H54 (cell line): ENCODE results near the gene PAOX.
"Not testable (repeated sequence)": the region's sequence is repeated elsewhere in the genome, so short reads cannot be mapped to it uniquely, and the experiment has no call there.

Experiments
- DNase-seq: peaks from one replicate; pipeline ENCODE4 v3.0.0; 2011; ENCODE audit warnings: low spot score, mixed read lengths; ENCODE audit not compliant: insufficient read length
- FAIRE-seq: peaks from 3 replicates; lab custom pipeline; 2011; peaks lifted over from hg19 to GRCh38; lab: Jason Lieb, UNC
- POLR2A ChIP-seq: IDR thresholded peaks from 2 replicates; pipeline ENCODE4 v1.6.1; 2011; ENCODE audit warnings: low read depth, mild to moderate bottlenecking, low read length

The PAOX gene

DNA sequence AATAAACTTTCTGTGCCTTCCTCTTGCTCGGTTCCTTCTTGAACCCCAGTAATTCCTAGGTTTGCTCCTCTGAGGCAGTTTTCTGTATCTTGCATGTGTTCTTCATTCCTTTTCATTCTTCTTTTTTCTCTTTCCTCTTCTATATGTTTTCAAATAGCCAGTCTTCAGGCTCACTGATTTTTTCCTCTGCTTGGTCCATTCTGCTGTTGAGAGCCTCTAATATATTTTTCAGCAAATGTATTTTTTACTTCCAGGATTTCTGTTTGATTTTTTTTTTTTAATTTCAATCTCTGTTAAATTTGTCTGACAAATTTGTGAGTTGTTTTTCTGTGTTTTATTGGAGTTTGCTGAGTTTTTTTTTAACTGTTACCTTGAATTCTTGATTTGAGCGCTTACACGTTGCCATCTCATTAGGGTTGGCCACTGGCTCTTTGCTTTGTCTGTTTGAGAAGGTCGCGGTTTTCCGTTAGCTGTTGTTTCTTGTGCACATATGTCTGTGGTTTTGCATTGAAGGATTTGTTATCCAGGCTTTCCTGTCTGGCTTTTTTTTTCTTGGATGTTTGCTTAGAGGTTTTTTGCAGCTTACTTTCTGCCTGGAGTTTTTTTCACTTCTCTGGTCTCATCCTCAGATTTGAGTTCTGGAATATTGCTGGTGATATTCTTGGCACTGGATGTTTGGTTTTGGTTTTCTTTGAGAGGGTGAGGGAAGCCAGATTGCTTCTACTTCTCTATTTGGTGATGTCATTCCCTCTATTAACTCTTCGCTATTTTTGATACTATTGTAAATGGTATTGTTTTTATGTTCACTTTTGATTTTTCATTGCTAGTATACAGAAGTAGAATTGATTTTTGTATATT is 32.7 kb downstream of the PAOX start:
- FAIRE-seq, result no peak
- TF ChIP-seq POLR2A, result no peak
- DNase-seq, result no peak

DNA sequence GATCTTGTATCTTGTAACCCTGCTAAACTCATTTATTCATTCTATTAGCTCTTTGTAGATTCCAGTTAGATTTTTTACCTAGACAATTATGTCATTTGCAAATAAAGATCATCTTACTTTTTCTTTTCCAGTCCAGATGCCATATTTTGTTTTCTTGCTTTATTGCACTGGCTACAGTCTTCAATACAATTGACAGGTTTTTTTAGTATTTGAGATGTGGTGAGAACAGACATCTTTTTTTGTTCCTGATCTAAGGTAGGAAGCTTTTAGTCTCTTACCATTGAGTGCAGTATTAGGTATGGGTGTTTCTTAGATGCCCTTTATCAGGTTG is 33.3 kb downstream of the PAOX start:
- FAIRE-seq (no peak), DNase-seq (no peak)
- TF ChIP-seq POLR2A, result no peak

DNA sequence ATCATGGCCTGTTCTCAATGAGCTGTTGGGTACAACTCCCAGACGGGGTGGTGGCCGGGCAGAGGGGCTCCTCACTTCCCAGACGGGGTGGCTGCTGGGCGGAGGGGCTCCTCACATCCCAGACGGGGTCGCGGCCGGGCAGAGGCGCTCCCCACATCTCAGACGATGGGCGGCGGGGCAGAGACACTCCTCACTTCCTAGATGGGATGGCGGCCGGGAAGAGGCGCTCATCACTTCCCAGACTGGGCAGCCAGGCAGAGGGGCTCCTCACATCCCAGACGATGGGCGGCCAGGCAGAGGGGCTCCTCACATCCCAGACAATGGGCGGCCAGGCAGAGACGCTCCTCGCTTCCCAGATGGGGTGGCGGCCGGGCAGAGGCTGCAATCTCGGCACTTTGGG is 35.3 kb downstream of the PAOX start:
- not testable (repeated sequence) for FAIRE-seq, DNase-seq

DNA sequence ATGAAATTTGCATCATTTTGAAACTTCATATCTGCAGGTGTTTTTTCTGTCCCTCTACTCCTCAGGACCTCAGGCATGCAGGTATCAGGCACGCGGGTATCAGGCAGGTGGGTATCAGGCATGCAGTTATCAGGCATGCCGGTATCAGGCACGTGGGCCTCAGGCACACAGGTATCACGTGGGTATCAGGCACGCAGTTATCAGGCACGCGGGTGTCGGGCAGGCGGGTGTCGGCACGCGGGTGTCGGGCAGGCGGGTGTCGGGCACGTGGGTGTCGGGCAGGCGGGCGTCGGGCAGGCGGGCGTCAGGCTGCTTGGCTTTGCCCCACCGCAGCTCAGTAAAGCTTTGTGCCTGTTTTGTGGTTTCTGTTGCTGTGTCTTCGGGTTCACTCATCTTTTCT is 36.7 kb downstream of the PAOX start:
- no peak for FAIRE-seq
- TF ChIP-seq POLR2A, result no peak

DNA sequence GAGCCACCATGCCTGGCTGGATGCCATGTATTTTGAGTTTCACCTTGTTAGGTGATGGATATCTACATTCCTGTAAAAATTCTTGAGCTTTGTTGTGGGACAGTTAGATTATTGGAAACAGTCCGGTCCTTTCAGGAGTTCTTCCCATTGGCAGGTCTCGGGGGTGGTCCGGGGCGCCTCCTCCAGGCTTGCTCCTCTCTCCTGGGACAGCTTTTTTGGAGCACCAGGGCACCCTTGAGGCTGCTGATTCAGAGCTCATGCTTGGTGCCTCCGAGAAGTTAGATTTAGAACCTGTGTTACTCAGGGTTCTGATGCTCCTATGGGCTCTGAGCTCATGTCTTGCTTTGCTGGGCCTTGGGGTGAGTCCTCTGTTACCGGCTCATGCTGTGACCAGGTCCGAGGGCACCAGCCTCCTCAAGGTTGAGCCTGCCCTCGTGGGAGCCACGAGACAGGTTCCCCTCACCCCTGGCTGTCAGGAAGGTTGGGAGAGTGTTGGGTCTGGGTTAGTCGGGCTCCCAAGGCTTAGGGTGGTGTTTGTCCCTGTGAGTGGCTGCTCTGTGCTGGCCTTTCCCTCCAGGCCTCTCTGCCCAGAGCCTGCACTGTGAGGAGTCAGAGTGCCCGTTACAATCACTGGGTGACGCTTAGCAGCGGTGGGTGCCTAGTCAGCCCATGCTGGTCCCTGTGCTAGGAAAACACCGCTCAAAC is 39.4 kb downstream of the PAOX start:
- no peak for FAIRE-seq
- DNase-seq, result no peak
- no peak for TF ChIP-seq POLR2A

More for the DNA sequence above, 36.7 kb downstream of the PAOX start:
- DNase-seq, result no peak

DNA sequence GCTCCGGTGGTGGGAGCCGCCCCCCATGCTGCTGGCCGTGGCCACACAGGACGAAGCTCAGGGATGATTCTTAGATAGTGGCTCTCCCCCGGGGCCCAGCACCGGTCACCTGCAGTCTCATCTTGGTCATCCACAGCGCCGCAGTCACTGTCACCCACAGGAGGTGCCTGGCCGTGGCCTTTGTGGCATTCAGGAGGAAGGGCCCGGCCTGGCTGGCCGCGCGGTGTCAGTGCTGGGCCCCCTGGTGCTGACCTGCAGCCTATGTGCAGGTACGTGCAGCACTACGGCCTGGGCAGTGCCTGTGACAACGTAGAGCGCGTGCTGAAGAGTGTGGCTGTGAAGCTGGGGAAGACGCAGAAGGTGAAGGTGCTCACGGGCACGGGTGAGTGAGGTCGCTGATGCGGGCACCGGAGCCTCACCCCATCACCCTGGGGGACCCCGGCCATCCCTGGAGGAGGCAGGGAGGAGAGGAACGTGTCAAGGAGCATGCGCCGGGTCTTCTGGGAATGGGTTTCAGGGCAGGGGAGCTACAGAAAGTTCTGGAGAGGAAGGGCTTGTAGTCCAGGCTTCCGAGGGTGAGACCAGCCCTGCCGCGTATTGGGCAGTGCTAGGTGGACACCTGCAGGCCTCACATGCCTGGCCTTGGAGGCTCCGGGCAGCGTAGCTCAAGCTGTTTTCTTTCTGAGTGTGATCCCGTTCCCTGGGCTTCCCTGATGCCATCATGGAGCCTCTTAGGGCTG is 40.3 kb downstream of the PAOX start:
- no peak for FAIRE-seq
- TF ChIP-seq POLR2A, result no peak
- no peak for DNase-seq

DNA sequence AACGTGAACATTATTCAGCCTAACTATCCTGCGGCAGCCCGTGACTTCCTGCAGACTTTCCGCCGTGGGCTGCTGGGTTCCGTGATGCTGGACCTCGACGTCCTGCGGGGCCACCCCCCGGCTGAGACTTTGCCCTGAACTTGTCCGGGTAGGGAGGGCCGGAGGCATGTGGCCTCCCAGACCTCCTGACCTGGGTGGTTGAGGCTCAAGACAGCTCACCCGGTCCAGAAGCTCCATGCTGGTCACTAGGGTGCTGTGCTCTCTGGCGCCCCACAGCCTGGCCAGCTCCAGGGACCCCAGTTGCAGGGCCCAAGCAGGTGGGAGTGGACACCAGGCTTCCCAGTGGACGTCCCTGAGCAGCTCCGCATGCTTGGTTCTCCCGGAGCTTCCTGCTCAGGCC is 41.0 kb downstream of the PAOX start:
- DNase-seq (no peak), FAIRE-seq (no peak)
- no peak for TF ChIP-seq POLR2A

DNA sequence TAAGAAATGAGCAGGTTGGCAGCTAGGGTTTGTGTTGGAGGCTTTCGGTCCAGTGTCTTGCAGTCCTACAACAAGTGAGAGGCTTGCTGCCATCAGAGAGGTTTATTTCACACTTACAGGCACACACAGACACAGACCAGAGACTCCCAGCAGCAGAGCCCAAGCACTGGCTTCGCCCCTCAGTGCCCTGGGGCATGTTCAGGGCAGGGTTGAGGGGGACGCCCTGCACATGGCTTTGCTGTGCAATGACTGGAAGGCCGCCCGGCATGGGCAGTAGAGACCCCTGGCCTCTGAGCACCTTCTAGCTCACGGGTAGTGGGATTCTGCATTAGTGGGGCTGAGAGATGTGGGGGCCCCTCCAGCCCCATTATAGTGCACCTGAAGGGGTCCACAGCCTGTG is 41.5 kb downstream of the PAOX start:
- DNase-seq (no peak), FAIRE-seq (no peak)
- TF ChIP-seq POLR2A, result no peak

DNA sequence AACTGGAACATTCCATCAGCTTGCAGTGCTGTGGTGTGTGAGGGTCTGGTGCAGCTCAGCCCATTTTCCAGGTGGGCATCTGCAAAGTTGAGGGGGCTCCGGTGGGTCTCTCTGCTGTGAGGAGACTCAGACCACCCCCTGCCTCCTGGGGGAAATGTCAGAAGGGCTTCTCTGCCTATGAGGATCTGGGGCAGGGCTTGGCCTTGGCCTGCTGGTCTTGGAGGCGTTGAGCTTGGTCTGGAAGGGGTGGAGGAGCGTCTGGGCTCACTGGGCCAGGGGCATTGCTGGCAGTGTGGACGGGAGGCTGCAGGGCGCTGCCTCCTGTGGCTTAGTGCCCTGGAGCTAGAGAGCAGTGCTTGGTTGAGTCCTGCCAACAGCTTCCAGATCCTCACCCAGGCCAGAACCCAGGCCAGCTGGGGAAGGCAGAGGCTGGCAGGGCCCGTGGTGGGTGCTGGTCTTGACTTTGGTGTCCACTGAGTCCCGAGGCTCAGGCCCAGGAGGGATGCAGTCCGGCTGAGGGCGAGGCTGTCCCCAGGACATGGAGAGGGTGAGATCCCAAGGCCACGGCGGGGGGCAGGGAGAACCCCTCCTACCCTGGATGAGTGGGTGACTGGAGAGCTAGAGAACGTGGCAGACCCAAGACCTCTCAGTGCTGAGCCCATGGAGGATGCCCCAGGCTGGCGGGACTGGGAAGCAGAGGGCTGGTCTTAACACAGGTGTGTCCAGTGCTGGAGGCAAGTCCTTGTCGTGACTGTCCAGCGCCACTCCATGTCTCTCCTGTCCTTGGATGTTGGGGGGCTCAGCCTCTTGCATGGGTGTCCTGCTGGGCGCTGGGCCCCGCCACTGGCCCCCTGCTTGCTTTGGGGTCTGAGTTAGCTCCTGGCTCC is 42.5 kb downstream of the PAOX start:
- no peak for TF ChIP-seq POLR2A
- DNase-seq (no peak), FAIRE-seq (no peak)

DNA sequence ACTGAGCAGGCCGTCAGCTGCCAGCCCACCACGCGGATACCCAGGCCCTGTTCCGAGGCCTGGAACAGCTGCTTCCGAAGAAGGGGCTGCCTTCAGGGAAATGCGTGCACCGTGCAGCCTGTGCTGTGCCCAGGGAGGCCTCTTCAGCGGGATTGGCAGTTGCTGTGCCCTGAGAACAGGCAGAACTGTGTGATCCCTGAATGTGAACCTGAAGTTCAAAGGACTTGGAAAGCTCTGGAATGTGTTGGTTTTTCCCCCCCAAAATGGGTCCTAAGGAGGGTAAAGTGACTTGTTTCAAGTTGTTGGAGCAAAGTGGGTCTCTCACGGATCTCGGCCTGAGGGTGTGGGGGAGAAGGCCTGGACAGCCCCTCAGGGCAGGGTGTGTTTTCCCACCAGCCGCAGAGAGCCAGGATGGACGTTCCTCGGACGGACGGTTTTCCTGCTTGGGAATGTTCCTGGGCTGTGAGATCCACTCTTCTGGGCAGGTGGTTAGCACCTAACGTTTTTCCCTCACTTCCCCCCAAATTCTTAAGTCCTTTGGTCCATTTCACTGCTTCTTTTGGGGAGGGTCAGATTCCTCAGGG is 43.3 kb downstream of the PAOX start:
- TF ChIP-seq POLR2A, result no peak
- no peak for DNase-seq
- no peak for FAIRE-seq

DNA sequence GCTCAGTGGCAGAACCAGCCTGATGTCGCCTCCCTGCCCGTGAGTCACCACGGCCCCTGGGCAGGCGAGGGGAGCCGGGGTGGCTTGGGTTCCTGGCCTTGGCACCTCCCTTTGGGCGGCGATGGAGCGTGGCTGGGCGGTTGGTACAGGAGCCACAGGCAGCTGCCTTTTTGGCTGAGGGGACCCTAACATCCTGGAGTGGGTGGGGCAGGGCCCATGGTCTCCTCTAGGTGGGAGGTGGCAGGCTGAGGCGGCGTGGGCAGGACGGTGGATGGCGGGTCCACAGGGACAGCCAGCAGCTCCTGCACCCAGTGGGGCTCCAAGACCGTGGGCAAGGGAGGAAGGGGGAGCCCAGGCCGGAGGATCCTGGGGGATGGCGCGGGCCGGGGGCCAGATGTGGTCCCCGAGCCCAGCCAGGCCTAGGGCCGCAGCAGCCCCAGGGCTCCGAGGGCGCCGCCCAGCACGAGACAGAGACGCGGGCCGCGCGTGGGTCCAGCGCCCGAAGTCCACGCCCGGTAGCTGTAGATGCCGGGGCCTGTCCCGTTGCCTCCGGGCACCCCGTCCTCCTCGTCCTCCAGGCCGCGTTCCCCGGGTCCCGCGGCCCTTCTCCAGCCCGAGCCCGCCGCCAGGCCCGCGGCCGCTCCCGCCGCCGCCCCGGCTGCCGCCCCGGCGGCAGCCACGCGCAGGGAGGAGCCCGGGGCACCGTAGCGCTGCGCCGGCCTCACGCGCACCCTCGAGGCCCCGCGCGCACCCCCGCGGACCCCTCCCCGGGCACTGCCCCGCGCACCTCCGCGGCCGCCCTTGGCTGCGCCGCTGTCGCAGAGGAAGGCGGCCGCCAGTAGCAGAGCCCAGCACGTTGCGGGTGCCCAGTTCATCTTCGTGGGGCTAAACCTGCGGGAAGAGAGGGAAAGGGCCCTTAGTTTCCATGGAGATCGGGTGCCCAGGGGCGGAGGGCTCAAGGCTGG is 44.0 kb downstream of the PAOX start:
- no peak for TF ChIP-seq POLR2A
- no peak for DNase-seq

DNA sequence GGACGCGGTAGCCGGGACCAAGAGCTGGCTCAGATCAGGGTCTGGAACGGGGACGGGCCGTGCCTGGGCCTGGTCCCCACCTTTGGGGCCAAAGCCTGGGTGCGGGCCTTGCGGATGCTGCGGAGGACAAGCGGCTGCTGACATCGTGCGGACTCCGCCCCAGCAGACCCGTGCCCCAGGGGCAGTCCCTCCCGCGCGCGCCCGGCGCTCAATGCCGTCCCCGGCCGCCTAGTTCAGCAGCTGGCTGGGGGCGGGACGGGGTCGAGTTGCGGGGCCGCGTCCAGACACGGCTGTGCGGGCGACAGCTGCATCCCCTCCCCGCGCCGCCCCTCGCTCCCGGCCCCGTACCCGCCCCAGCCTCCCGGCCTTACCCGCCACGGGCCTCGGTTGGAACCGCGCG is 45.0 kb downstream of the PAOX start:
- not testable (repeated sequence) for FAIRE-seq, DNase-seq

More for the DNA sequence above, 44.0 kb downstream of the PAOX start:
- no peak for FAIRE-seq

DNA sequence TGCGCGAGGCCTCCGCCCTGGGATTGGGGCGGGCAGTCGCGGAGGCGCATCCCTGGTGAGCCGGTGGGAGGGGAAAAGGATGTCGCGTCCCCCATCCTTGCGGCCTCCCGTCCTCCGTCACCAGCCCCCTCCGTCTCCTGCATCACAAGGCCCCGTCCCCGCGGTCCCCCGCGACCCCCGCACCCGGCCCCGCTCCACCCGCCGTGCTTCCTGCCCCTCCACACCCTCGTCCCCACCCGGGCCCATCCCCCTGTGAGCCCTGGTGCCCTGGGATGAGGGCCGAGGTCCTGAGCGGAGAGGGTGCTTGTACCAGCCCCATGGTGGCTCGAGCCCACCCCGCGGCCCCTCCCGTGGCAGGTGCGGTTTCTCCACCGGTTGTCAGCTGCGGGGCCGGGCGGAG is 45.5 kb downstream of the PAOX start, which contains the start of gene SPRN:
SPRN (minus strand) TSS at position 25 of the 400 bp plus-strand sequence. CDS start 944 bp downstream, outside the sequence.
- not testable (repeated sequence) for FAIRE-seq

DNA sequence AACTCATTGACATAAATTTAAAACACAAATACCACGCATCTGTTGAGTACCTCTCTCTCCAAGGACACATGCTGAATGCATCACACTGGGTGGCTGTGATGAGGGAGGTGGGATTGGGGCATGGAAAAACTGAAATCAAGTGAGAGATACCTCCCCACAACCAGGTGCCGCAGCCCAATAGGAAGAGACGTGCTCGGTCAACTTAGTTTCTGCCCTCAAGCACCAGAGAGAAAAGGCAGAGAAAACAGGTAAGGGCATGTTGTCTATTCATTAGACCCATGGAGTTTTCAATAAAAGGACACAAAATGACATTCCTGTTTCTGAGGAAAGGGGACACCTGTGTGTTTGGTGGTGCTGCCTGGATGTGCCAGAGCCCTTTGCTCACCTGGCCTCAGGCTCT is 50.5 kb downstream of the PAOX start:
- not testable (repeated sequence) for FAIRE-seq, DNase-seq

More for the DNA sequence above, 45.5 kb downstream of the PAOX start, which contains the start of gene SPRN:
- DNase-seq, result not testable (repeated sequence)

DNA sequence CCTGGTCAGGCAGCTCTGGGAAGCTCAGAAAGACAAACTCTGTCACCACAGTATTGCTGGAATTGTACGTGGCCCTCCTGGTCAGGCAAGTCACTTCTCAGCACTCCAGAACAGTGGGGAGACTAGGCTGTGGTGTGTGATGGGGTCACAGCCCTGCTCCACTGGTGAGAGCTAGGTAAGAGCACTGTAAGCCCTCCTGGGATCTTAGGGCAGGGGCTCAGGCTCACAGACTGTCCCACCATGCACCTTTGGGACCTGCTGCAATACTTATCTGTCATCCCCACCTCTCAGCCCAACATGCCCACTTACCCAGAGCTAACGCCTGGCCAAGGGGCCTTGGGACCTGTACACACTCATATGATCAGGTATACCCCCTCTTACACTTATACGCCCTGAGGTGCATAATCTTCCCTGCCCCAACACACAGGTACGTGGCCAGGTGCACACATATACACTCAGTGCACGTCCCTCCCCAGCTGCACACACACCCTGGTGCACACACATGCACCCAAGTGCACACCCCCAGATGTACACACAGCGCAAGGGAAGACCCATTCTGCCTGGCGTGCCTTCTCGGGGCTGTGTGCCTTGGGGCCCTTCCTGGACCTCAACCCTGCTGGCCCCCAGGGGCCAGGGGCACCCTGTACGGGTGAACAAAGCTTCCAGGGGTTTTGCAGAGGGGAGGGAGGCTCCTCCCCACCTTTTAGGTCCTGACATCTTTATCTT is 53.0 kb downstream of the PAOX start:
- not testable (repeated sequence) for FAIRE-seq, DNase-seq

DNA sequence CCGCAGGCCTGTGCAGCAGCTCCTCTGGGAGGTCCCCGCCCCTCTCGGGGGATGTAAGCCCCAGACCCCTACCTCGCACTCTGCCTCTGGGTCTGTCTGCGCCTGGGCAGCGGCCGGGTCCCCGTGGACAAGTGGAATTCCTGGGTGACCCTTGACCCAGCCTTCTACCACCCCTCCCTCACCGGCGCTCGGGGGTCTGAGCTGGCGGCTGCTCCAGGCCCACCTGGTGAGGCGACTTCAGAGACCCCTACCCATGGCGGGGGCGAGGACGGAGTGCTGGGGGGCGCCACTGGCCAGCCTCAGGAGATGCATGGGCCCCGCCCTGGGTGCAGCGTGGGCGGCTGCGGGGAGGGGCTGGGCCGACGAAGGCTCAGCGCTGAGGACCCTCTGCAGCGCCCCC is 53.7 kb downstream of the PAOX start:
- not testable (repeated sequence) for DNase-seq, FAIRE-seq
